ENCODE measurements around the gene DNAH7.

Gene DNAH7

GRCh38 chr2:195857132-195857531 is 211.5 kb downstream of the DNAH7 start:
- no peak for DNase-seq

GRCh38 chr2:195850764-195851163 is 217.9 kb downstream of the DNAH7 start:
- DNase-seq = no peak

- DNase-seq = no peak
Observed at GRCh38 chr2:195848119-195848899, 220.3 kb downstream of the DNAH7 start.

- DNase-seq = no peak
Observed at GRCh38 chr2:195842932-195843331, 225.7 kb downstream of the DNAH7 start.

- no peak for DNase-seq
Observed at GRCh38 chr2:195838002-195838401, 230.6 kb downstream of the DNAH7 start.

GRCh38 chr2:195836002-195836401 is 232.6 kb downstream of the DNAH7 start:
- no peak for DNase-seq

- no peak for DNase-seq
Observed at GRCh38 chr2:195834836-195835235, 233.8 kb downstream of the DNAH7 start.

- no peak for DNase-seq
Observed at GRCh38 chr2:195830968-195831950, 237.4 kb downstream of the DNAH7 start.

GRCh38 chr2:195824478-195824877 is 244.2 kb downstream of the DNAH7 start:
- DNase-seq = no peak

GRCh38 chr2:195823206-195823605 is 245.4 kb downstream of the DNAH7 start:
- no peak for DNase-seq

GRCh38 chr2:195821566-195821932 is 247.1 kb downstream of the DNAH7 start:
- no peak for DNase-seq

GRCh38 chr2:195820867-195821565 is 247.6 kb downstream of the DNAH7 start:
- no peak for DNase-seq

GRCh38 chr2:195820373-195820772 is 248.3 kb downstream of the DNAH7 start:
- no peak for DNase-seq

GRCh38 chr2:195819276-195819675 is 249.4 kb downstream of the DNAH7 start:
- no peak for DNase-seq

GRCh38 chr2:195818526-195818925 is 250.1 kb downstream of the DNAH7 start:
- DNase-seq = no peak

GRCh38 chr2:195818106-195818505 is 250.5 kb downstream of the DNAH7 start:
- DNase-seq = no peak

- DNase-seq = no peak
Observed at GRCh38 chr2:195815083-195815482, 253.6 kb downstream of the DNAH7 start.

GRCh38 chr2:195813421-195813820 is 255.2 kb downstream of the DNAH7 start:
- no peak for DNase-seq

- no peak for DNase-seq
Observed at GRCh38 chr2:195810340-195811098, 258.1 kb downstream of the DNAH7 start.

GRCh38 chr2:195808189-195808588 is 260.4 kb downstream of the DNAH7 start:
- DNase-seq = no peak

- no peak for DNase-seq
Observed at GRCh38 chr2:195805283-195805976, 263.2 kb downstream of the DNAH7 start.

GRCh38 chr2:195795879-195796278 is 272.8 kb downstream of the DNAH7 start:
- no peak for DNase-seq
